Neuronal stem cell (in vitro differentiated cells): ENCODE measurements around the gene APOBEC2.
A peak's percentile ranks its signal among the peaks of the same experiment; 100 is the strongest.

Source experiments
- DNase-seq: peaks from one replicate; pipeline ENCODE4 v3.0.0-alpha.2; 2013; ENCODE audit warnings: low spot score
- H2AFZ ChIP-seq: one replicate; pipeline ENCODE4 v1.6.1; 2013; ENCODE audit warnings: mild to moderate bottlenecking, low read length, inconsistent platforms
- H2AK5ac ChIP-seq: 2 replicates; pipeline ENCODE4 v1.6.1; 2013; ENCODE audit warnings: low read depth, mild to moderate bottlenecking, inconsistent platforms, low read length, moderate library complexity, mixed read lengths
- H2BK120ac ChIP-seq: 2 replicates; pipeline ENCODE4 v1.6.1; 2013; ENCODE audit warnings: low read depth, mild to moderate bottlenecking, inconsistent platforms, low read length, moderate library complexity, mixed read lengths
- H2BK12ac ChIP-seq: one replicate; pipeline ENCODE4 v1.6.1; 2013; ENCODE audit warnings: low read length, inconsistent platforms
- H2BK15ac ChIP-seq: 2 replicates; pipeline ENCODE4 v1.6.1; 2013; ENCODE audit warnings: mild to moderate bottlenecking, low read length, inconsistent platforms, mixed read lengths
- H2BK5ac ChIP-seq: one replicate; pipeline ENCODE4 v1.6.1; 2013; ENCODE audit warnings: inconsistent platforms, mild to moderate bottlenecking, low read length, moderate library complexity
- H3K14ac ChIP-seq: one replicate; pipeline ENCODE4 v1.6.1; 2013; ENCODE audit warnings: low read length, inconsistent platforms
- H3K18ac ChIP-seq: 2 replicates; pipeline ENCODE4 v1.6.1; 2013; ENCODE audit warnings: low read length, inconsistent platforms
- H3K23ac ChIP-seq: 2 replicates; pipeline ENCODE4 v1.6.1; 2013; ENCODE audit warnings: low read depth, mild to moderate bottlenecking, mixed read lengths, low read length, inconsistent platforms; ENCODE audit not compliant: poor library complexity
- H3K27ac ChIP-seq: replicated peaks from 3 replicates; pipeline ENCODE4 v1.5.1; 2013; ENCODE audit warnings: low read length, inconsistent platforms
- H3K27me3 ChIP-seq, 3 experiments: 2 replicates each; pipeline ENCODE4 v1.6.1; 2013; ENCODE audit warnings: low read length in 3 of 3, mild to moderate bottlenecking in 2 of 3, inconsistent platforms in 1 of 3, low read depth in 1 of 3, mixed read lengths in 1 of 3, moderate library complexity in 1 of 3; ENCODE audit not compliant: control insufficient read depth in 3 of 3, insufficient read depth in 3 of 3
- H3K36me3 ChIP-seq, 2 donors: replicated peaks in 1 of 2; 2 replicates each; pipeline ENCODE4 v1.6.1; 2013; ENCODE audit warnings: low read length in 2 of 2; ENCODE audit not compliant: control insufficient read depth in 2 of 2, insufficient read depth in 2 of 2
- H3K4ac ChIP-seq: 2 replicates; pipeline ENCODE4 v1.6.1; 2013; ENCODE audit warnings: inconsistent platforms, mild to moderate bottlenecking, low read length, moderate library complexity
- H3K4me1 ChIP-seq, 2 donors: 1 replicate in 1 of 2; 2 replicates in 1 of 2; pipeline ENCODE4 v1.6.1; 2013; ENCODE audit warnings: low read length in 2 of 2, low read depth in 1 of 2; ENCODE audit not compliant: control insufficient read depth in 2 of 2, insufficient read depth in 1 of 2
- H3K4me2 ChIP-seq: one replicate; pipeline ENCODE4 v1.6.1; 2013; ENCODE audit warnings: mild to moderate bottlenecking, low read length, inconsistent platforms; ENCODE audit not compliant: insufficient read depth, poor library complexity, severe bottlenecking
- H3K4me3 ChIP-seq, 2 donors: 2 replicates each; pipeline ENCODE4 v1.5.1; 2013; ENCODE audit warnings: low read length in 2 of 2, mild to moderate bottlenecking in 2 of 2, inconsistent platforms in 1 of 2, moderate library complexity in 1 of 2
- H3K79me1 ChIP-seq: one replicate; pipeline ENCODE4 v1.6.1; 2013; ENCODE audit warnings: low read depth, mild to moderate bottlenecking, inconsistent platforms, low read length, moderate library complexity
- H3K9ac ChIP-seq: one replicate; pipeline ENCODE4 v1.6.1; 2013; ENCODE audit warnings: mild to moderate bottlenecking, low read depth, low read length, inconsistent platforms; ENCODE audit not compliant: poor library complexity
- H3K9me3 ChIP-seq, 2 donors: replicated peaks in 1 of 2; 2 replicates each; pipeline versions ENCODE3 to v1.6.1; 2013; ENCODE audit warnings: low read length in 2 of 2, mild to moderate bottlenecking in 2 of 2, inconsistent platforms in 1 of 2, low read depth in 1 of 2, mixed read lengths in 1 of 2, moderate library complexity in 1 of 2; ENCODE audit not compliant: control insufficient read depth in 2 of 2, insufficient read depth in 1 of 2
- H4K8ac ChIP-seq: one replicate; pipeline ENCODE4 v1.6.1; 2013; ENCODE audit warnings: low read depth, mild to moderate bottlenecking, inconsistent platforms, low read length, moderate library complexity
- H4K91ac ChIP-seq: one replicate; pipeline ENCODE4 v1.6.1; 2013; ENCODE audit warnings: low read length, low read depth, mild to moderate bottlenecking, inconsistent platforms; ENCODE audit not compliant: poor library complexity
- WGBS, 2 donors: extraction: QIAGEN DNeasy Blood & Tissue Kit; methylation state at CpG; one replicate each; pipeline ENCODE4 v1.1.7; 2013; ENCODE audit warnings: missing lambda C conversion rate in 2 of 2, mixed read lengths in 1 of 2; ENCODE audit not compliant: insufficient read length in 2 of 2, insufficient replicate concordance in 1 of 2; ENCODE audit errors: extremely low coverage in 2 of 2; 5-methylcytosine and 5-hydroxymethylcytosine counted together

APOBEC2 gene

DNA sequence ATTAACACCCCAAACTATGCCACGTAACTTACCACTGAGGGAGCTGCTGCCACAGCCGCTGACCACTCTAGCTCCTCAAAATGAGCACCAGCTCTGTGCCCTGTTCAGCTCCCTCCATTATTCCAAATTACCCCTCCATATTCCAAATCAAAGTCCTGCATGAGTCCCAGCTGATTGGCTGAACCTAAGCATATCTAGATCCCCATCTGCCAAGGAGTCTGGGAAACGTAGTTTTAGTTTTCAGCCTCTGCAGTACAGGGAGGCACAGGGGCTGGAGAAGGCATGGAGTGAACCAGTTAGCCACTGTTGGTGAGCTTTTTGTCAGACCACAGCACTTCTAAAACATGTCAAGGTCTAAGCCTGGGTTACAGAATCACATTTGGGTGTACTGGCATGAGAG lies 29.9 kb upstream of the APOBEC2 start:
- H2BK12ac ChIP-seq = no peak overlapping the region
- H3K27me3 ChIP-seq = no peaks in the 10 kb centered on the region
- no peak overlapping the region for H2AK5ac ChIP-seq
- peaks cover 7 to 8% of the 10 kb centered on the region in 2 donors for H3K4me1 ChIP-seq
- no peak overlapping the region for H3K4ac ChIP-seq
- no peak overlapping the region for H3K14ac ChIP-seq
- H3K79me1 ChIP-seq = no peaks in the 10 kb centered on the region
- H2BK5ac ChIP-seq = no peak overlapping the region
- H3K9me3 ChIP-seq = no peaks in the 10 kb centered on the region
- H4K8ac ChIP-seq = no peak overlapping the region
- no peak overlapping the region for H2AFZ ChIP-seq
- no peaks in the 10 kb centered on the region for H3K36me3 ChIP-seq
- no peak overlapping the region for H3K18ac ChIP-seq
- DNase-seq = no peak
- no peak overlapping the region for H3K9ac ChIP-seq
- no peak overlapping the region for H3K27ac ChIP-seq
- no peak overlapping the region for H3K23ac ChIP-seq
- no peak overlapping the region for H2BK15ac ChIP-seq
- H3K4me2 ChIP-seq = no peak overlapping the region
- no peak overlapping the region for H2BK120ac ChIP-seq
- H4K91ac ChIP-seq = no peak overlapping the region
- no peak overlapping the region for H3K4me3 ChIP-seq
- no CpG with 5 or more reads among the region's 3 CpGs for WGBS, 2 donors

DNA sequence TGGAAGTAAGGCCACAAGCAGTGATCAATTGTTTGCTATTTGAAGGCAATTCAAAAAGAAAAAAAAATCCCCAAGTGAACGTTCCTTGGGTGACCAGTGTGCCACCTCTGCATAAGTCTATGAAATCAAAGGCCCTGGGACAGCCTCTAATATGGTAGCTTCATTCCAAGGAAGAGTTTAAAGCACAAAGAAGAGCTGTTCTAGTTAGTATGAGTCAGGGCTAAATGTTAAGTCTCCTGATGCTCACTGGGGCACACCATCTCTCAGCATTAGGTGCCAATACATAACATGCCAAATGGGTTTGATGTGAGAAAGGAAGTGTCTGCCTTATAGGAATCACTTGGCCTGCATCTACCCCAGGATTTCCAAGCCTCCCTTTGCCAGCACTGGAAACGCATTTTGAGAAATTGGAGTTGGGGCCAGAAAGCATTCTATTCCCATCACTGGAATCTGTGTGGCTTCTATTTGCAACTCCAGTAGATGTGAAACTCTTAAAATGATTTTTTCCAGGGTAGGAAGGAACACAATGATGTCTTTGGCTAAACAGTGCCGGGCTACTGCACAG lies 27.0 kb upstream of the APOBEC2 start:
- H3K9me3 ChIP-seq = no peaks in the 10 kb centered on the region
- H3K4ac ChIP-seq = no peak overlapping the region
- H3K4me2 ChIP-seq = no peak overlapping the region
- no peak overlapping the region for H3K18ac ChIP-seq
- H2BK120ac ChIP-seq = no peak overlapping the region
- no peak overlapping the region for H3K9ac ChIP-seq
- no peak overlapping the region for H3K23ac ChIP-seq
- no peak overlapping the region for H3K14ac ChIP-seq
- no peak overlapping the region for H3K4me3 ChIP-seq
- no peaks in the 10 kb centered on the region for H3K79me1 ChIP-seq
- no peaks in the 10 kb centered on the region for H3K27me3 ChIP-seq
- H4K8ac ChIP-seq = no peak overlapping the region
- no peaks in the 10 kb centered on the region for H3K36me3 ChIP-seq
- H3K27ac ChIP-seq = no peak overlapping the region
- H2BK5ac ChIP-seq = no peak overlapping the region
- no peak for DNase-seq
- H3K4me1 ChIP-seq = peaks cover 11 to 15% of the 10 kb centered on the region in 2 donors
- no peak overlapping the region for H2BK12ac ChIP-seq
- H4K91ac ChIP-seq = no peak overlapping the region
- no CpG with 5 or more reads among the region's 3 CpGs for whole genome bisulfite sequencing, 2 donors
- no peak overlapping the region for H2BK15ac ChIP-seq
- H2AK5ac ChIP-seq = no peak overlapping the region
- H2AFZ ChIP-seq = no peak overlapping the region

DNA sequence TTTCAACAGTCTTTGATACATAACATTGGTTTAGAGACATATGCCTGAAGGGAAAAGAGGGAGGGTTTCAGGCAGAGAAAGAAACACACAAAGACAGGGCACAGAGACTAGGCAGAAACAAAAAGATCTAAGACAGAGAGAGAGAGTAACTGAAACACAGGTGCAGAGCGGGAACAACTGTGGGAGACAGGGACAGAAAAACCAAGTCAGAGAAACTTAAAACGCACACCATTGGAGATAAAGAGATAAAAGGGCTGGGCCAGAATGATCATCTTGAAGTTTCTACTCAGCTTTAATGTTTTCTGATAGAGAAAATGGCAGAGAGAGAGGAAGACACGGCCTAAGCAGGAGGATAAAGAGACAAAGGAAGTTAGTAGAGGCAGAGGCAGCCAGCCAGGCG lies 25.8 kb upstream of the APOBEC2 start:
- H3K79me1 ChIP-seq = no peaks in the 10 kb centered on the region
- peak overlapping the region; percentile 89 for H2AFZ ChIP-seq
- H3K9me3 ChIP-seq = no peaks in the 10 kb centered on the region
- H3K18ac ChIP-seq = peak overlapping the region; percentile 8
- no peak overlapping the region for H2BK12ac ChIP-seq
- peaks cover 11 to 15% of the 10 kb centered on the region in 2 donors for H3K4me1 ChIP-seq
- no peak overlapping the region for H2BK5ac ChIP-seq
- H3K27me3 ChIP-seq = no peaks in the 10 kb centered on the region
- H4K8ac ChIP-seq = no peak overlapping the region
- peak overlapping the region; percentile 50 to 71 for H3K4me3 ChIP-seq
- H2BK120ac ChIP-seq = no peak overlapping the region
- H3K4ac ChIP-seq = no peak overlapping the region
- WGBS, 2 donors = no CpG with 5 or more reads among the region's 4 CpGs
- no peaks in the 10 kb centered on the region for H3K36me3 ChIP-seq
- no peak overlapping the region for H3K23ac ChIP-seq
- H2AK5ac ChIP-seq = no peak overlapping the region
- no peak overlapping the region for H4K91ac ChIP-seq
- no peak overlapping the region for H3K27ac ChIP-seq
- no peak overlapping the region for H3K14ac ChIP-seq
- H3K9ac ChIP-seq = no peak overlapping the region
- peak overlapping the region; percentile 79 for H3K4me2 ChIP-seq
- no peak for DNase-seq
- no peak overlapping the region for H2BK15ac ChIP-seq

DNA sequence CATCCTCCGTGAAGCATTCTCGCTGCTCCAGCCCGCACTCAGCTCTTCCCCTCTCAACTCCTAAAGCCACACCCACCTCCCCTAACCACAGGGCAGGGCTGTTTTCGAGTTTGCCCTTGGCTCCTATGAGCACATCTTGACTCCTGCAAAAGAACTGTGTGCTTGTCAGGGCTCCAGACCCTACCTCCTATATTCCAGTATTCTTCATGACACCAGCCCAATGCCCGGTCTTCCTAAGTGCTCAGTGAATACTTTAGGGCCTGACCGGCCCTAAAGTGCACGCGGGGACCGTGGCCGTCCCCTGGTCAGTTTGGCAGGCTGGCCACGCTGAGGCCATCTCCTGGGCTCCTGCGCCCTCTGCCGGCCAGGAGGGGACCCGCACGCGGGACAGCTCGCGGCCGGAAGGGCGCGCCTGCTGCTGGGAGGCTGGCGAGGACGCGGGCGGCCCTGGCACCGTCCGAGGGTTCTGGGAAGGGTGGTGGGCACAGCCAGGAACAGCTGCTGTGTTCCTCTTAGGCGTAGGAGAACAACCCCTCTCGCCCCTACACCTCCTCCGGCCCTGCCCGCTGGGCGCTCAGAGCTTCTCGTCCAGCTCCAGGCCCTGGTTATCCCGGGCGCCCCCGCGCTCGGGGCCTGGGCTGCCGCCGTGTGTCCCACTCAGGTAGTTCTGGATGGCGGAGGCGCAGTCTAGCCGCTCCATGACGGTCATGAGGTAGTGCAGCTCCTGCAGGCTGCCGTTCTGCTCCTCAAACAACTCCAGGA lies 25.0 kb upstream of the APOBEC2 start:
- Histone ChIP-seq H3K27ac (no peak overlapping the region), H3K9ac (peak overlapping the region; percentile 89), H2AFZ (peak overlapping the region; percentile 89), H3K4me1 (peaks cover 11 to 15% of the 10 kb centered on the region in 2 donors), H3K18ac (peak overlapping the region; percentile 94), H4K8ac (no peak overlapping the region), H3K23ac (peak overlapping the region; percentile 28), H2BK12ac (no peak overlapping the region), H3K27me3 (no peaks in the 10 kb centered on the region), H3K14ac (no peak overlapping the region), H4K91ac (no peak overlapping the region), H2BK5ac (no peak overlapping the region), H3K36me3 (no peaks in the 10 kb centered on the region), H3K9me3 (no peaks in the 10 kb centered on the region), H3K4me3 (peak overlapping the region; percentile 50 to 73), H2BK15ac (peak overlapping the region; percentile 62), H2BK120ac (peak overlapping the region; percentile 20), H3K79me1 (no peaks in the 10 kb centered on the region), H2AK5ac (peak overlapping the region; percentile 38), H3K4ac (no peak overlapping the region), H3K4me2 (peak overlapping the region; percentile 79)
- WGBS, 2 donors = no CpG with 5 or more reads among the region's 45 CpGs
- peak; percentile 82 for DNase-seq
